ENCODE measurements around the gene STAG1.
A peak's percentile ranks its signal among the peaks of the same experiment; 100 is the strongest.
"Not testable (repeated sequence)": the region's sequence is repeated elsewhere in the genome, so short reads cannot be mapped to it uniquely, and the experiment has no call there.

STAG1 gene

GRCh38 chr3:136586580-136586979 lies 165.6 kb downstream of the STAG1 start:
- no peak for DNase-seq (ENCODE audit: low spot score)

- no peak for DNase-seq (ENCODE audit: low spot score)
These were observed 167.4 kb downstream of the STAG1 start for GRCh38 chr3:136584728-136585127.

- no peak for DNase-seq (ENCODE audit: low spot score)
These were observed 168.4 kb downstream of the STAG1 start for GRCh38 chr3:136583823-136584222.

DNA sequence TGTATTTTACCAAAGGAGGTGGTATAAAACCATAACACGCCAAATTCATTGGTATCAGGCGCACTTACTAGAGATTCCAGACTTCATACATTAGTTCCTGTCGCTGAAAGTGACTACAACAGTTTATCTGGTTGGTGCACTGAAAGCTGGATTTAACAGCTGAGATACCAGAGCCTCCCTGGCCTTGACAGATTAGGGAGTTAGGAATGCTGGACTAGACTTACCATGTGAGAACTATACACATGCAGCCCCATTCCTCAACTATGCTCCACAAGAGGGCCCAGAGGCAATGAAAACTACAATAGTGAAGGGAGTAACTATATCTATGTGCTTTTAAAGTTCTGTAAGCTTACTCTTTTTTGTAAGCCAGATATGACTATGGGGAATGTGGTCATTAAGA lies 174.4 kb downstream of the STAG1 start:
- no peak for DNase-seq (ENCODE audit: low spot score)

GRCh38 chr3:136576279-136577009 lies 175.7 kb downstream of the STAG1 start:
- DNase-seq (ENCODE audit: low spot score) = no peak

DNA sequence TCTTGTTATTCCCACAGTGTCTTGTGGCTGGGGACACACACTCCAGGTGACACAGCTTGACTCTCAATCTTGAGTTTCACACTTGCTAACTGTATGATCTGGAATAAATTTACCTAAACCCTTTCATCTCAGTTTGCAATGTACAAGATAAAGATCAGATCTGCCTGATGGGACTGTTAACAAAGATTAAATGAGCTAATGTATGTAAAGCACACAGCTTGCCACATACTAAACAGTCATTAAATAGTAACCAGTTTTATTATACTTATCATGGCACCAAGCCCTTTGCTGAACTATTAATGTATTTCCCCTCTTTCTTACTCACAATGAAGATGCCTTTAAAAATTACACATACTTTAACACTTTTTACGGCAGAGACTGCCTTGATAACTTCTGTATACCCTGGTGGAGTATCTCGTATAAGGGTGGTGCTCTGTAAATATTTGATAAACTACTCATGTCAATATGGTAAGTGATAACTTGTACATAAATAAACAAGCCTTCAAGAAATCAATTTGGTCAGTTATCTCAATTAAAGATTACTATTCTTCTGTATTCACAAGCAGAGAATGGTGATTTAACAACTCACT lies 184.5 kb downstream of the STAG1 start:
- no peak for DNase-seq (ENCODE audit: low spot score)

GRCh38 chr3:136564962-136565361 lies 187.2 kb downstream of the STAG1 start:
- DNase-seq (ENCODE audit: low spot score) = not testable (repeated sequence)

DNA sequence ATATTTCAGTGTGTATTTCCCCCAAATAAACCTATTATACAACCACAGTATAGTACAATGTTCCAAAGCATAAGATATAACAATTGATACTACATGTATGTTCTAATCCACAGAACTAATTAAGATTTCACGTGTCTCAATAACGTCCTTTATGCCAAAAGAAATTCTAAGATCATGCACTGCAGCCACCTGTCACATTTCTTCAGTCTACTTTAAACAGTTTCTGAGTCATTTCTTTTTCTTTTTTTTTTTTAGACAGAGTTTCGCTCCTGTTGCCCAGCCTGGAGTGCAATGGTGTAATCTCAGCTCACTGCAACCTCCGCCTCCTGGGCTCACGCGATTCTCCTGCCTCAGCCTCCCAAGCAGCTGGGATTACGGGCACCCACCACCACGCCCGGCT lies 190.2 kb downstream of the STAG1 start:
- no peak for DNase-seq (ENCODE audit: low spot score)

- no peak for DNase-seq (ENCODE audit: low spot score)
These were observed 192.3 kb downstream of the STAG1 start for GRCh38 chr3:136559896-136560295.

GRCh38 chr3:136549461-136549860 lies 202.7 kb downstream of the STAG1 start:
- DNase-seq (ENCODE audit: low spot score) = not testable (repeated sequence)

GRCh38 chr3:136547293-136547692 lies 204.9 kb downstream of the STAG1 start:
- DNase-seq (ENCODE audit: low spot score) = no peak

DNA sequence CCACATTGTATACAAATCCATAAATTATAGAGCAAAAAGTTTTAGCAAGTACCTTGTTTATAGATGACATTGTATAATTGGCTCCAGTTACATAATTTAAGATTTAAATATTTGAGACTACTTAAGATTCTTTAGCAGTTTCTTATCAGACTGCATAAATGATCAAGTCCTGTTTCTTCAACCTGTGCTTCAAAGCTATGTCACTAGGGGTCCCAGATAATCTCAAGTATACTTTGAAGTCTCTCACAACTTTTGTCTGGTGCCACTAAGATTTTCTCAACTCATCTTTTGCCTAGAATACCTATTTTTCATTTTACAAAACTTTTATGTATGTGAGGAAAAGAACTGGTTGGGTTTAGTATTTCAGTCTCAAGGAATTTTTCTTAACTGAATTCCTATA lies 205.5 kb downstream of the STAG1 start:
- no peak for DNase-seq (ENCODE audit: low spot score)

DNA sequence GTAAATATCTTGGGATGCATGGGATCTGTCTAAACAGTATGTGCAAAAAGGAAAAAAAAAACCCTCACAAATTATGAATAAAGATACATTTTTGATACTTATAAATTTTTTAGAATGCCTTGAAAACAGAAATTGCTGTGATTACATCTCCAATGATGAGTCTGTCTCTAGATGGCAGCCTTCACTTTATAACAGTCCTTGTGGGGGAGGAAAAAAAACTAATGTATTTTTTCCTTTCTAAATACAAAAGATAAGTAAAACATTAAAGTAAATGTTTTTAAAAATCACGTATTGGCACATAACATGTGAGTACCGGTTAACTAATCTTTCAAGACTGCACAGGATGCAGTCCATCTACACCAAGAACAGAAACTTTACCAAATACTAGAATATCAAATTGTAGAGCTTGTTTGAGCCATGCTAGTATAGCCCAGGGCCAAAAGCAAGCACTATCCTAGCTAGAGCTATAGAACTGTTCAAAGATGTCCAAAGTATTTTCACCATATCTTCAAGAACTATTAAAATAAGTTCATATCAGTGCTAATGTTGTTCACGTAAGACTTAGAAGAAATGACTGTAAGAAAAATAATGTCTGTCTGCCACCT lies 206.4 kb downstream of the STAG1 start:
- DNase-seq (ENCODE audit: low spot score) = peak; percentile 57

DNA sequence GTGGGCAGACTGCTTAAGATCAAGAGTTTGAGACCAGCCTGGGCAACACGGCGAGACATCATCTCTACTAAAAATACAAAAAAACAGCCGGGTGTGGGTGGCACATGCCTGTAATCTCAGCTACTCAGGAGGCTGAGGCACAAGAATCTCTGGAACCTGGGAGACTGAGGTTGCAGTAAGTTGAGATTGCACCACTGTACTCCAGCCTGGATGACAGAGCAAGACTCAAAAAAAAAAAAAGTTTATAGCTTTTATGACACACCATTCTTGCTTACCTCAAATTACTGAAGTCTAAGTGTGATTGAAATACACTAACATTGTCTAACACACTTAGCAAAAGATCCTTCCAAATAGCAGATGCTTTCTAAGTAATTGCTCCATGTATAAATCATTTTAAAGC lies 207.6 kb downstream of the STAG1 start:
- no peak for DNase-seq (ENCODE audit: low spot score)

- DNase-seq (ENCODE audit: low spot score) = no peak
These were observed 208.8 kb downstream of the STAG1 start for GRCh38 chr3:136543385-136543784.

- no peak for DNase-seq (ENCODE audit: low spot score)
These were observed 216.3 kb downstream of the STAG1 start for GRCh38 chr3:136535906-136536305.

DNA sequence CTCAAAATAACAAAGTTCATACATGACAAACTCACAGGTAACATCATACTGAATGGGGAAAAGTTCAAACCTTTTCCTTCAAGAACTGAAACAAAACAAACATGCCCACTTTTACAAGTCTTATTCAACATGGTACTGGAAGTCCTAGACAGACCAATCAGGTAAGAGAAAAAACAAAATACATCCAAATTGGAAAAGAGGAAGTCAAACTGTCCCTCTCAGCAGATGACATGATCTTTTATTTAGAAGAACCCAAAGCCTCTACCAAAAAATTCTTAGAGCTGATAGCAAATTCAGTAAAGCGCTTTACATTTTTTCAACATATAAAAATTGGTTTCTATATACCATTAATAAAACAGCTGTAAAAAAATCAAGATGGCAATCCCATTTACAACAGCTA lies 219.4 kb downstream of the STAG1 start:
- DNase-seq (ENCODE audit: low spot score) = no peak

DNA sequence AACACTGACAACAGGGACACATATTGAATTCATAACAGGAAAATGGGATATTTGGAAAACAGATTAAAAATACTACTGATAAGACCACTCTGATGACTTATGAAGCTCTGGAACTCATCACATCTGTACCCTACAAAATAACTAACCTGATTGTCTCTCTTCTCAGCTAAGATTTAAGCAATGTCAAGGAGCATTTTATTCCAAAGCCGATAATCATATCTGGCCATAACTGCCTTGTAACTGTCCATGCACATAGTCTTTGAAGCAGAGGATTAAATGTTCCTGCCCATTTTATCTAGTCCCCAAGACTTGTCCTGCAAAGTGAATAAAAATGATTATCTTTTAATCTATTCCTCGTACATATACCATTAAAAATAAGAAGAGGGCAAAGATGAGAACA lies 234.1 kb downstream of the STAG1 start:
- DNase-seq (ENCODE audit: low spot score) = no peak

GRCh38 chr3:136516656-136517055 lies 235.5 kb downstream of the STAG1 start:
- DNase-seq (ENCODE audit: low spot score) = no peak

DNA sequence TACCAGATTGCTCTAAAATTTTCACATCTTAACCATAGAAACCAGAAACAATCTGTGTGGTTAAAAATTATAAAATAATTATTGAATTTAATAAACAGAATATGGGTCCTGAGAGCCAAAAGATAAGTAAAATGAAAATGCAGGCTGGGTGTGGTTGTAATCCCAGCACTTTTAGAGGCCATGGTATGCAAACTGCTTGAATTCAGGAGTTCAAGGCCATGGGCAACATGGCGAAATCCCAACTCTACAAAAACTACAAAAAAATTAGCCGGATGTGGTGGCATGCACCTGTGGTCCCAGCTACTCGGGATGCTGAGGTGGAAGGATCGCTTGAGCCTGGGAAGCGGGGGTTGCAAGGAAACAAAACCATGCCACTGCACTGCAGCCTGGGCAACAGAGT lies 236.1 kb downstream of the STAG1 start:
- no peak for DNase-seq (ENCODE audit: low spot score)

GRCh38 chr3:136514533-136514932 lies 237.6 kb downstream of the STAG1 start:
- not testable (repeated sequence) for DNase-seq (ENCODE audit: low spot score)

DNA sequence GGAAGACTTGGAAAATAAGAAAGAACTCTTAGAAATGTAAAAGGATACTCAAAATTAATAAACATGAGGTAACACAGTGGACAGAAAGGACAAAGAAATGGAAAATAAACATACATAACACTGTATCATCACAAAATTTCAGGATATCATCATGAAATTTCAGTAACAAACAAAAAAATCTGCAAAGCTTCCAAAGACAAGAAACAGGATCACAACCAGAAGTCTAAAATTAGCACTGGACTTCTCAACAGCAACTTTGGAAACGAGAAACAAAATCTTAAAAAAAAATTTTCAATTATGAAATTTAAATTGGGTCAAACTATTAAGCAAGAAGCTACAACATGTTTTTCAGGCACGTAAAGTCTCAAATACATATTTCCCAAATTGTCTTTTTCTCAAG lies 238.8 kb downstream of the STAG1 start:
- no peak for DNase-seq (ENCODE audit: low spot score)

GRCh38 chr3:136512381-136512780 lies 239.8 kb downstream of the STAG1 start:
- DNase-seq (ENCODE audit: low spot score) = no peak

- no peak for DNase-seq (ENCODE audit: low spot score)
These were observed 246.5 kb downstream of the STAG1 start for GRCh38 chr3:136505676-136506075.

All from Ammon's horn (tissue), 1 donor.